Cerebellar cortex (tissue), 1 donor: ENCODE data around the gene CMKLR1.
A peak's percentile ranks its signal among the peaks of the same experiment; 100 is the strongest.

Experiments
- DNase-seq: peaks from one replicate; pipeline ENCODE4 v3.0.0-alpha.2; 2015; ENCODE audit warnings: low spot score

Gene CMKLR1

GRCh38 chr12:108335349-108336119, 3.6 kb downstream of the CMKLR1 start:
- no peak for DNase-seq

GRCh38 chr12:108333898-108334699, 5.0 kb downstream of the CMKLR1 start:
- peak; percentile 20 for DNase-seq

- DNase-seq = peak; percentile 28
These were observed 6.2 kb downstream of the CMKLR1 start for GRCh38 chr12:108332791-108333382.

- no peak for DNase-seq
These were observed 10.7 kb downstream of the CMKLR1 start for GRCh38 chr12:108328420-108328819.

GRCh38 chr12:108327621-108328344, 11.3 kb downstream of the CMKLR1 start:
- no peak for DNase-seq

GRCh38 chr12:108326254-108326750, 12.8 kb downstream of the CMKLR1 start:
- DNase-seq = peak; percentile 45

- DNase-seq = no peak
These were observed 13.6 kb downstream of the CMKLR1 start for GRCh38 chr12:108325549-108325948.

GRCh38 chr12:108325018-108325358, 14.1 kb downstream of the CMKLR1 start:
- no peak for DNase-seq

GRCh38 chr12:108324351-108325017, 14.6 kb downstream of the CMKLR1 start:
- DNase-seq = no peak

GRCh38 chr12:108323581-108323980, 15.5 kb downstream of the CMKLR1 start:
- DNase-seq = peak; percentile 96

- no peak for DNase-seq
These were observed 16.1 kb downstream of the CMKLR1 start for GRCh38 chr12:108322998-108323397.

- DNase-seq = no peak
These were observed 17.4 kb downstream of the CMKLR1 start for GRCh38 chr12:108321688-108322087.

GRCh38 chr12:108320507-108321293, 18.4 kb downstream of the CMKLR1 start:
- peak; percentile 44 for DNase-seq

- DNase-seq = no peak
These were observed 19.6 kb downstream of the CMKLR1 start for GRCh38 chr12:108319277-108320234.

GRCh38 chr12:108318472-108319275, 20.4 kb downstream of the CMKLR1 start:
- peak; percentile 79 for DNase-seq

- no peak for DNase-seq
These were observed 21.5 kb downstream of the CMKLR1 start for GRCh38 chr12:108317308-108318234.
